ENCODE measurements around the gene MTHFD1L.

Gene MTHFD1L

DNA sequence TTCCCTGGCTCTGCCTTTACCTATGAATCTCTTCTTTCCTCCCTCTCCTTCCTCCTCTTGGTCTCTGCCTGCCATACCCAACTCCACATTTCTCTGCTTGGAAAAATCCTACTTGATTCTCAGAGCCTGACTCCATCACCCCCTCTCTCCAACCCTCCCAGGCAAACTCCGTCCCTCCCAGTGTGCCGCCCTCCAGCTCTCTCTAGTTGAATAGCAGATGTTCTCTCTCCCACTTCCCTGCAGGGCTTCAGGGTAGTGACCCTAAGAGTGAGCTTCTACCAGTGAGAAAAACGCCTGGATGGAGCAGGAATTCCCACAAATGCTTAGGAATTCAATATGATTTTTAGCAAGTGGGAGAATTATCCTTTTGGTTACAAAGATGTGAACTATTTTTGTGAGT is 141.6 kb downstream of the MTHFD1L start:
- H3K4me3 ChIP-seq (ENCODE audit: low read depth, low read length), result no peak overlapping the region
- TF ChIP-seq, protein P1, sequence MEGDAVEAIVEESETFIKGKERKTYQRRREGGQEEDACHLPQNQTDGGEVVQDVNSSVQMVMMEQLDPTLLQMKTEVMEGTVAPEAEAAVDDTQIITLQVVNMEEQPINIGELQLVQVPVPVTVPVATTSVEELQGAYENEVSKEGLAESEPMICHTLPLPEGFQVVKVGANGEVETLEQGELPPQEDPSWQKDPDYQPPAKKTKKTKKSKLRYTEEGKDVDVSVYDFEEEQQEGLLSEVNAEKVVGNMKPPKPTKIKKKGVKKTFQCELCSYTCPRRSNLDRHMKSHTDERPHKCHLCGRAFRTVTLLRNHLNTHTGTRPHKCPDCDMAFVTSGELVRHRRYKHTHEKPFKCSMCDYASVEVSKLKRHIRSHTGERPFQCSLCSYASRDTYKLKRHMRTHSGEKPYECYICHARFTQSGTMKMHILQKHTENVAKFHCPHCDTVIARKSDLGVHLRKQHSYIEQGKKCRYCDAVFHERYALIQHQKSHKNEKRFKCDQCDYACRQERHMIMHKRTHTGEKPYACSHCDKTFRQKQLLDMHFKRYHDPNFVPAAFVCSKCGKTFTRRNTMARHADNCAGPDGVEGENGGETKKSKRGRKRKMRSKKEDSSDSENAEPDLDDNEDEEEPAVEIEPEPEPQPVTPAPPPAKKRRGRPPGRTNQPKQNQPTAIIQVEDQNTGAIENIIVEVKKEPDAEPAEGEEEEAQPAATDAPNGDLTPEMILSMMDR (IDR thresholded peaks at IDR 0.05; ENCODE audit: low read depth, low read length), result no peak

DNA sequence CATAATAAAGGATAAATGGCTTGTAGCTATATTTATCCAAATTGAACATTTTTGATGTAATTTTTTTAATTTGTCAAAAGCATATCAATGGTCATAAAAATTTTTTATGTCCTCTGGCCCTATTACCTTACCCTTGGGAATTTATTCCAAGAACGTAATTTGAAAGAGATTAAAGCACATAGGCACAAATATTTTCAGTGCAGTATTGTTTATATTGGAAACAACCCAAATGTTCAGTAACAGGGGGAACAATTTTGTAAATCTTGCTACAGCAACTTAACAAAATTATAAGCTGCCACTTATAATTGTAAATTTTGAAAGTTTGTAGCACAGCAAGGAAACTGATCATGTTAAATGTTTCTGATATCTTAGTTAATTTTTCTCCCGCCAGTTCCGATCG is 142.4 kb downstream of the MTHFD1L start:
- TF ChIP-seq, protein P1 (IDR thresholded peaks at IDR 0.05; ENCODE audit: low read depth, low read length), result no peak
- no peak overlapping the region for H3K4me3 ChIP-seq (ENCODE audit: low read depth, low read length)

DNA sequence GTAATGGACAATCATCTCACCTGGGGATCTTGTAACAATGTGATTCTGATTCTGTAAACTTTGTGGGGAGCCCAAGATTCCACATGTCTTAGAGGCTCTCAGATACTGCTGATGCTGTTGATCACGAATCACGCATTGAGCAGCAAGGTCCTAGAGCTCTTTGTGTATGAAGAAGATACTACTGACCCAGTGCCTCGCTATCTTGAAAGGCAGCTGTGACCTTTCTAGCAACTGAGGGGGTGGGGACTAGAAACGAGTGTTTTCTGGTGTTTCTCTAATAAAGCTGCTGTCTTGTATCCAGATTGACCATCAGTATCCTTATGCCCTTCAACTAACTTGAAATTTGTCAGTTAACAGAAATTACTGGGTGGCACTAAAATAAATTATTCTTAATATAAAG is 142.9 kb downstream of the MTHFD1L start:
- H3K4me3 ChIP-seq (ENCODE audit: low read depth, low read length), result no peak overlapping the region
- TF ChIP-seq, protein P1 (IDR thresholded peaks at IDR 0.05; ENCODE audit: low read depth, low read length), result no peak

DNA sequence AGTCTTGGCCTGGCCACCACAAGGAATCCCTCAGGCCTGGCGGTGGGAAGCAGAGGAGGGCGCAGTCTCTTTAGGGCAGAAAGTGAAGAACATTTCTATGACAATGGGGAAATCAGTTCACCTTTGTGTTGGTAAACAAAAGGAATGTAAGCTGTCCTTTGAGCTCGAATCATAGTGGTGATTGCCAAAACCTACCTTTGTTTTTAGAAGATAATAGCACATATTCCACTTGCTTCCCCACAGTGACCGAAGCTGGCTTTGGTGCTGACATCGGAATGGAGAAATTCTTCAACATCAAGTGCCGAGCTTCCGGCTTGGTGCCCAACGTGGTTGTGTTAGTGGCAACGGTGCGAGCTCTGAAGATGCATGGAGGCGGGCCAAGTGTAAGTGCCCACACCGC is 144.1 kb downstream of the MTHFD1L start:
- TF ChIP-seq, protein P1 (IDR thresholded peaks at IDR 0.05; ENCODE audit: low read depth, low read length), result no peak
- no peak overlapping the region for H3K4me3 ChIP-seq (ENCODE audit: low read depth, low read length)

DNA sequence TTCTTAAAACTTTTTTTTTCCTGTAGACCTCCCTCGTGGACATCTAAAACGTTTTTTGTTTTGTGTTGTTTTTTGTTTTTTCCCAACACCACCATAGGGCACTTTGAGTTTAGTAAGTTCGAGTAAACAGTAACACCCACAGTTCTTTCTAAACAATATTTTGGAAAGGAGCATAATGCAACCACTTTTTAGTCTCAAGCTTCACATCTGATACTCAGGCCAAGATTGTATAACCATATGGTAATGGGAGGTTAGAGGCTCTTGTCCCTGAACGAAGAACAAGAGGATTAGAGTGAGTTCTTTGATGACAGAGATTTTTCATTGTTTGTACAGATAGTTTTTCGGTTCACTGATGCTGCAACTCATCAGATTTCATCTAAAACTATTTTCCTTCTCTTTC is 144.6 kb downstream of the MTHFD1L start:
- TF ChIP-seq, protein P1 (IDR thresholded peaks at IDR 0.05; ENCODE audit: low read depth, low read length), result no peak
- no peak overlapping the region for H3K4me3 ChIP-seq (ENCODE audit: low read depth, low read length)

DNA sequence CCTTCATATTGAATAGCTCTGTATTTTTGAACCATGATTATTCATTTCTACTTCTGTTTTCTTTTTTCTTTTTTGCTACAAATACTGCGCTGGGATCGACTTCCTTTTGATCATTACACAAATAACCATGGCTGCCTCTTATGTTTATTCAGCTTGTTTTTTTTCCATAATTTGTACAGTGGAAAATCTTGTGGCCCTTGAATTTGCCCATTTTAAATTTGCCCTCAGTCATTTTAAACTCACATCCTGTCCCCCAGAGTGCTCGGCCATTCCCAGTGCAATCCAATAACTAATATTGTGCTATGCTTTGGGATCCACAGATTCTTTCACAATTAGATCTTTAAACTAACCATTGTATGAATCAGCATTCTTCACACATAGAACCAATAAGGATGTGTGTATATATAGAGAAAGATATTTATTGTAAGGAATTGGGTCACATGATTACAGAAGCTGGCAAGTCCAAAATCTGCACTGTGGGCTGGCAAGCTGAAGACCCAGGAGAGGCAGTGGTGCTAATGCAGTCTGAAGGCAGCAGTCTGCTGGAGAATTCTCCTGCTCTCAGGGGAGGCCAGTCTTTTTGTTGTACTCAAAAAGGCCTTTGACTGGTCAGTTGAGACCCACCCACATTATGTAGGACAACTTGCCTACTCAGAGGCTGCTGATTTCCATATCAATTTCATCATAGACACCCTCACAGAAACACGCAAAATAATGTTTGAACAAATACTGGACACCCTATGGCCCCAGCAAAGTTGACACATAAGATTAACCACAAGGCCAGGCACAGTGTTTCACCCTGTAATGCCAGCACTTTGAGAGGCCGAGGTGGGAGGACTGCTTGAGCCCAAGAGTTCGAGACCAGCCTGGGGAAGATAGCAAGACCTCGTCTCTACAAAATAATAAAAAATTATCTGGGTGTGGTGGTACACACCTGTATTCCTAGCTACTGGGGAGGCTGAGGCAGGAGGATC is 147.1 kb downstream of the MTHFD1L start:
- no peak overlapping the region for H3K4me3 ChIP-seq (ENCODE audit: low read depth, low read length)
- TF ChIP-seq, protein P1 (IDR thresholded peaks at IDR 0.05; ENCODE audit: low read depth, low read length), result no peak

DNA sequence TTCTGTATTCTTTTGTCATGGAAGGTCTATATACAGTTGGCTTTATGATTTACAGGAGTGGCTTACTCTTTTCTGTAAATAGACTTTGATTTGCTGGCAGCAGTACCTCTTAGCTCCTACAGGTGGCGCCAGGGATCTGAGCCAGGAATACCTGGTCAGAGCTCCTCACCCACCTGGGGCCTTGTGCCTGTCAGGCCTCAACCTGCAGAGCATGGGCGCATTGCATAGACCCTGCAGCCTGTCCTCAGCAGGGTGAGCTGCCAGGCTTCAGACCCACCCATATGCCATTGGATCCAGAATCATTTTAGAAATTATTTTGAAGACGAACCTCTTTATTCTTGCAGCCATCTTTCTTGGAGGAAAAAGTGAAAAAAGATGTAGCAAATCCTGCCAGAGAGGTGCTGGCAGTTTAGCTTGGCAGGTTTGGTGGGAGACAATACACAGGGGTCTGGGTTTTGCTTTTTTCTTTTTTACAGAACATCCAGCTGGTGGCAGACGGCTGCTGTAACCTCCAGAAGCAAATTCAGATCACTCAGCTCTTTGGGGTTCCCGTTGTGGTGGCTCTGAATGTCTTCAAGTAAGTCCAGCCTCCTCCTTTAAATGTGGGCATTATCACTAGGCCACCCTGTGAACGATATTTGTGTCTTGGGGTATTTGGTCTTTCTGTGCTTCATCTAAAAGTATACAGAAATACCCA is 149.1 kb downstream of the MTHFD1L start:
- H3K4me3 ChIP-seq (ENCODE audit: low read depth, low read length), result no peak overlapping the region
- TF ChIP-seq, protein P1 (IDR thresholded peaks at IDR 0.05; ENCODE audit: low read depth, low read length), result peak; percentile 97
